ENCODE data around the gene RAVER2. TPM values are rescaled to one million over a fixed set of nuclear protein-coding genes. Genes with fewer than 3 reads are reported as not detected.
"Not testable (repeated sequence)": the region's sequence is repeated elsewhere in the genome, so short reads cannot be mapped to it uniquely, and the experiment has no call there.

RAVER2 gene, protein sequence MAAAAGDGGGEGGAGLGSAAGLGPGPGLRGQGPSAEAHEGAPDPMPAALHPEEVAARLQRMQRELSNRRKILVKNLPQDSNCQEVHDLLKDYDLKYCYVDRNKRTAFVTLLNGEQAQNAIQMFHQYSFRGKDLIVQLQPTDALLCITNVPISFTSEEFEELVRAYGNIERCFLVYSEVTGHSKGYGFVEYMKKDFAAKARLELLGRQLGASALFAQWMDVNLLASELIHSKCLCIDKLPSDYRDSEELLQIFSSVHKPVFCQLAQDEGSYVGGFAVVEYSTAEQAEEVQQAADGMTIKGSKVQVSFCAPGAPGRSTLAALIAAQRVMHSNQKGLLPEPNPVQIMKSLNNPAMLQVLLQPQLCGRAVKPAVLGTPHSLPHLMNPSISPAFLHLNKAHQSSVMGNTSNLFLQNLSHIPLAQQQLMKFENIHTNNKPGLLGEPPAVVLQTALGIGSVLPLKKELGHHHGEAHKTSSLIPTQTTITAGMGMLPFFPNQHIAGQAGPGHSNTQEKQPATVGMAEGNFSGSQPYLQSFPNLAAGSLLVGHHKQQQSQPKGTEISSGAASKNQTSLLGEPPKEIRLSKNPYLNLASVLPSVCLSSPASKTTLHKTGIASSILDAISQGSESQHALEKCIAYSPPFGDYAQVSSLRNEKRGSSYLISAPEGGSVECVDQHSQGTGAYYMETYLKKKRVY
- total RNA-seq, result 0.43 TPM

GRCh38 chr1:64744492-64745180 is at the start of gene RAVER2:
Gene RAVER2, plus strand, starts transcription at chr1:64745075. Its CDS starts 98 bp downstream, at chr1:64745173.
- DNase-seq (ENCODE audit: low spot score), result peak; percentile 54
- peak; percentile 80 for ATAC-seq

- no peak for ATAC-seq
Observed at GRCh38 chr1:64696879-64697278, 48.0 kb upstream of the RAVER2 start.

GRCh38 chr1:64699327-64699726 is 45.5 kb upstream of the RAVER2 start:
- no peak for DNase-seq (ENCODE audit: low spot score)
- no peak for ATAC-seq

More at GRCh38 chr1:64696879-64697278, 48.0 kb upstream of the RAVER2 start:
- no peak for DNase-seq (ENCODE audit: low spot score)

- DNase-seq (ENCODE audit: low spot score) (no peak), ATAC-seq (no peak)
Observed at GRCh38 chr1:64701071-64701470, 43.8 kb upstream of the RAVER2 start.

DNA sequence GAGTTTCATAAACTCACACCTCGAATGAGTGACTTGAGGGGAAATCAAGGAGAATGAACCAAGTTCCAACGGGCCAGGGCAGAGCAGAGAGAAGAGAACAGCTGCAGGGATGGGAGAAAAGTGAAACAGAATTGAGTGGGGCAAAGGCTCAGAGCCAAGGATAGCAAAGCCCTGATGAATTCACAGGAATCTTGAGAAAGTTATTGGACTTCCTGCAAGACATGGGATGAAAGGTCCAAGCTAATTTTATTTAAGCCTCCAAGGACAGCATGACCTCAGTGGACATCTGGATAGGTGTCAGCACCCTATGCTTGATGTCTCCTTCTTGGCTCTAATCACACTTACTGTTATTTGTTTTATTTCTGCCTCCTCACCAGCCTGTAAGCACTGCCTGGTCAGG is 43.0 kb upstream of the RAVER2 start:
- ATAC-seq (no peak), DNase-seq (ENCODE audit: low spot score) (no peak)

- not testable (repeated sequence) for ATAC-seq; DNase-seq (ENCODE audit: low spot score)
Observed at GRCh38 chr1:64702670-64703069, 42.2 kb upstream of the RAVER2 start.

GRCh38 chr1:64703600-64703999 is 41.3 kb upstream of the RAVER2 start:
- DNase-seq (ENCODE audit: low spot score), result no peak
- no peak for ATAC-seq

DNA sequence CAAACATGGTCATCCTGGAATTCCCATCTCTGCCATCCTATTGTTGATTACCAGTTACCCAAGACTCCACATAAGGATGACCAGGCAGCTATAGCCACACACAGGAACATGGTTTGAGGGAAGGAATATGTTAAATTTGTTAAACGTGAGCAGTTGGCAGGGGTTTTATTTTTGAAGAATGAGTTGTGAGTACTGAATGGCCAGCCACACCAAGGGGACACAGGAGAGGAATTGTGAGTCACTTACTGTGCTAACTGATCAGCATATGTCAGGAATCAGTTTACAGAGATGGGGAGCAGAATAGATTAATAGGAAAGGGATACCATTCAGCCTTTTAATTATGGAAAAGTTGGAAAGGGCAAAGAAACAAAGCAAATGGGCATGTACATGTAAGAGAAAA is 39.3 kb upstream of the RAVER2 start:
- DNase-seq (ENCODE audit: low spot score) (no peak), ATAC-seq (no peak)

DNA sequence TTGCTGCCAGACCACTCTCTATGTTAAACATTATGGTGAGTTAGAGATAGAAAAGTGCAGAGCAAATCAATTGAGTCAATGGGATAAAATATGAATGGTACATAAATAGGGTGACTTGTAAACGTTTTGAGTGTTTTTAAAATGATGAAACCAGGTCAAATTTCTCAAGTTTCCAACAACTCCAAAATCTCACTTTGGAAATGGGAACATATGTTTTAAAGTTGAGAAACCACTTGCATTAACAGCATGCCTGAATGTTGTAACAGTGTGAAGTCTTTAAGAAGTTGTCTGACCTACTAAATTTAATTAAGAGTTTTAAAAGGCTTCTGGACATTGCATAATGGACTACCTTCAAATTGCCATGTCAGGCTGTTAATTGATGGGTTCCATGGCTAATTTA is 33.6 kb upstream of the RAVER2 start:
- DNase-seq (ENCODE audit: low spot score), result no peak
- no peak for ATAC-seq

DNA sequence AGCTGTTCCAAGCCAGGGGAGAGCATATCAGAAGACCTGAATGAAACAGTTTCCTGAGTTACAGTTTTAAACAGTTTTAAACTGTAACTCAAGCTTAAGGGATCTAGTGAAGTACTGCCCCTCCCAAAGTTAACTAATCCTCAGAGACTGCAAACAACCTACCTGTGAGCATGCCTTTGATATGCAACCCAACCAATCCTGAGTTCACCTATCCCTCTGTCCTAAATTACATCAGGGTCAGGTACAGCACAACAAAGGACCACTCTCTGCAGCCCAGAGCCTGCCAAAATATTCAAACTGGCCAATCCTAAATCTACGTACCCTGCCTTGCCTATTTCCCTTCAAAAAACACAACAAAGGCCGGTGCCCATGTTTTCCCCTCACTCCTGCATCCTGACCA is 32.8 kb upstream of the RAVER2 start:
- ATAC-seq, result no peak
- DNase-seq (ENCODE audit: low spot score), result no peak

DNA sequence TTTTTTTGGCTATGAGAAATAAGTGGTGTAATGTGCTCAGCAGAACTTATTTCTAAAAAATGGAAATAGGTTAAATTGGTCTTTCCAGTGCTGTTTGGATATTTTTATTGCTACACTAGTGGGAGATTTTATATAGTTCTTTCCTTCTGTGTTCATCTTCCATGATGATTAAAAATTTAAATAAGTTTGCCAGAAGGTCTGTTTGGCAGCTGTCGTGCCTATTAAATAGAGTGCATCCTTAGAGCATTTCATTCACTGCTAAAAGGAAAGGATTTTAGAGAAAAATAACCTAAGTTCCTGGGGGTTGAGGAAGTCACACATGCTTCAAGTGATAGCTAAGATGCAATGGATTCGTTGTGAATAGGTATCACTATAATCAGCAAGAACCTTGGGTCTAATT is 29.7 kb upstream of the RAVER2 start:
- ATAC-seq (no peak), DNase-seq (ENCODE audit: low spot score) (no peak)

- ATAC-seq (no peak), DNase-seq (ENCODE audit: low spot score) (no peak)
Observed at GRCh38 chr1:64721135-64721534, 23.7 kb upstream of the RAVER2 start.

GRCh38 chr1:64721576-64722145 is 23.2 kb upstream of the RAVER2 start:
- DNase-seq (ENCODE audit: low spot score) (no peak), ATAC-seq (no peak)

DNA sequence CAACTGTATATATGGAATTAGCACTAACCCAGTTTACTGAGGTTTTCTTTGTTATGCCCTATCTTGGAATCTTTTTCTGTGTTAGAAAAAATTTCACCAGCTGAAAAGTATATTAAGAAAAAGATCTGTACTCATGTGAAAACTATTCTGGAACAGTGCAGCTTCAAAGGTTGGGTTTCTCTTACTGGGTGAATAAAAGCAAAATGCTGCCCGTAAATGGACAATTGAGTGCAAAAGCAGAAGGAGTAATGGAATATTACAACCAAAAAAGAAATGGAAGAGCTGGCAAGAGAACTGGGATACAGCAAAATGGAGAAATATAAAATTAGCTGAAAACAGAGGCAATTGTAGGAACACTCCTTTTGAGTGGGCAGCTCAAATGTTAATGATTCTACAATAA is 17.0 kb upstream of the RAVER2 start:
- ATAC-seq (no peak), DNase-seq (ENCODE audit: low spot score) (no peak)

GRCh38 chr1:64733581-64734286 is 11.1 kb upstream of the RAVER2 start:
- no peak for ATAC-seq

DNA sequence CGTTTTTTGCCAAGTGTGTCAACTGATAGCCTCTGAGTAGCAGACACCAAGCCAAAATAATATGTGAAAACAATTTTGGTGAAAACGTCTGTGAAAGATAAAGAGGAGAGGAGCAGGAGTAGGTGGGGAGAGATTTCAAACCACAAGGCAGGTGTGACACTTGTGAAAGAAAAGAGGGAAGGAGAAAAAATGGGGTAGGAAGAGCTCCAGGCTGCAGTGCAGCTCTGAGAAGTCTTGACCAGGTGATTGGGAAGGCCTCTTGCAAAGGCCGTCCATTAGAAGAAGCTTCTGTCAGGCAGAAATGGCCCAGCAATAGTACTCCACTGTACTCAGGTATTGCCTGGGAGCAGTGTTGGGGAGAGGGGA is 10.6 kb upstream of the RAVER2 start:
- DNase-seq (ENCODE audit: low spot score), result no peak
- no peak for ATAC-seq

More at GRCh38 chr1:64733581-64734286, 11.1 kb upstream of the RAVER2 start:
- no peak for DNase-seq (ENCODE audit: low spot score)

- not testable (repeated sequence) for DNase-seq (ENCODE audit: low spot score); ATAC-seq
Observed at GRCh38 chr1:64740687-64741086, 4.2 kb upstream of the RAVER2 start.

- DNase-seq (ENCODE audit: low spot score), result no peak
- ATAC-seq, result no peak
Observed at GRCh38 chr1:64743954-64744491, 852 bp upstream of the RAVER2 start.

GRCh38 chr1:64745181-64745985 is 508 bp downstream of the RAVER2 start:
- ATAC-seq, result peak; percentile 56
- DNase-seq (ENCODE audit: low spot score), result no peak

Data from left lobe of liver (tissue), 2 donors.